Heart left ventricle (tissue), 13 donors: ENCODE data around the gene ZNF101.

Source experiments
- CTCF ChIP-seq, 12 donors: fragments of 200-600 bp; sonication (generic) in 4 of 12; IDR thresholded peaks; one replicate each; pipeline versions ENCODE4 v1.5.0 to v1.8.0; 2018 to 2022; ENCODE audit warnings: antibody characterized with exemption in 12 of 12, mild to moderate bottlenecking in 5 of 12
- POLR2A ChIP-seq, 2 donors: fragments of 450-650 bp; IDR thresholded peaks; one replicate each; pipeline ENCODE4 v1.6.1; 2017; ENCODE audit warnings: antibody characterized with exemption in 2 of 2, mild to moderate bottlenecking in 2 of 2, moderate library complexity in 2 of 2
- donor health status: ischemic (EF 13 %, LVEDD 7.1; RV severe dilation, severe dysfunction).
- donor health status: DM: no; HTN: yes; CAD: no.
- donor health status: DM: no; HTN: no; CAD: no.
- donor health status: ischemic (EF 25% LVEDD 6.9; RV normal size, moderate dysfunction).
- donor health status: ischemic (EF 25% LVEDD 5.7; RV mildly dilated, moderate dysfunction).
- donor health status: ischemic (EF 35%, LVEDD 5.7; RV mildly dilated, moderate dysfunction).
- donor health status: nonischemic (EF 11% LVEDD 7.7; RV severe dilation, severe dysfunction).
- donor health status: DM: yes; HTN: yes; CAD: no.
- donor health status: PGD.
- donor health status: ischemic (EF 29% LVEDD 5.4; RV normal size, mild dysfunction).
- donor health status: nonischemic (EF 23%, LVEDD 6.1; RV moderate dilation, normal function).

- TF ChIP-seq CTCF (IDR thresholded peaks at IDR 0.05): no peak
- no peak for TF ChIP-seq POLR2A (IDR thresholded peaks at IDR 0.05)
These were observed 49.3 kb upstream of the ZNF101 start for GRCh38 chr19:19619181-19619848.
